Activated T-cell treated with anti-CD3 and anti-CD28 coated beads, Interleukin-2, amount 50 U/mL, for 72 hours (primary cell): Measurements from ENCODE around the gene CELF5. TPM values are rescaled to one million over a fixed set of nuclear protein-coding genes. Genes with fewer than 3 reads are reported as not detected.
"Not testable (repeated sequence)": the region's sequence is repeated elsewhere in the genome, so short reads cannot be mapped to it uniquely, and the experiment has no call there.

Experiments used
- ATAC-seq, 2 donors: fragments of 150-1000 bp; cut with Tn5 transposase; replicated peaks in 1 of 2; 2 replicates each; pipeline ENCODE4 v1.10.0; 2021; ENCODE audit warnings: moderate library complexity in 2 of 2, mild to moderate bottlenecking in 1 of 2
- DNase-seq, 2 donors: peaks; one replicate each; pipeline ENCODE4 v3.0.0; 2021 to 2022; ENCODE audit warnings: mixed read lengths in 1 of 2
- H3K27ac Mint-ChIP-seq: one replicate; pipeline ENCODE4 v1.8.0; 2022; ENCODE audit warnings: mild to moderate bottlenecking, moderate library complexity, mixed read lengths
- H3K27me3 Mint-ChIP-seq: one replicate; pipeline ENCODE4 v1.8.0; 2022; ENCODE audit warnings: low read depth, mixed read lengths
- H3K36me3 Mint-ChIP-seq, 2 donors: one replicate each; pipeline ENCODE4 v1.8.0; 2022; ENCODE audit warnings: mixed read lengths in 2 of 2, mild to moderate bottlenecking in 1 of 2; ENCODE audit not compliant: insufficient read depth in 2 of 2
- H3K4me1 Mint-ChIP-seq: one replicate; pipeline ENCODE4 v1.8.0; 2022; ENCODE audit warnings: low read depth, mixed read lengths
- H3K4me3 Mint-ChIP-seq, 2 donors: one replicate each; pipeline ENCODE4 v1.8.0; 2022; ENCODE audit warnings: mild to moderate bottlenecking in 2 of 2, mixed read lengths in 2 of 2, moderate library complexity in 2 of 2
- H3K9me3 Mint-ChIP-seq, 2 donors: one replicate each; pipeline ENCODE4 v1.8.0; 2022; ENCODE audit warnings: mixed read lengths in 2 of 2
- total RNA-seq, 2 donors: library from RNA; stranded (reverse); gene quantifications; one replicate each; pipeline ENCODE4 v1.2.3, GENCODE V29; 2022

Gene CELF5
- total RNA-seq, 2 donors from 2014 or later, result 0.17 to 0.42 TPM

DNA sequence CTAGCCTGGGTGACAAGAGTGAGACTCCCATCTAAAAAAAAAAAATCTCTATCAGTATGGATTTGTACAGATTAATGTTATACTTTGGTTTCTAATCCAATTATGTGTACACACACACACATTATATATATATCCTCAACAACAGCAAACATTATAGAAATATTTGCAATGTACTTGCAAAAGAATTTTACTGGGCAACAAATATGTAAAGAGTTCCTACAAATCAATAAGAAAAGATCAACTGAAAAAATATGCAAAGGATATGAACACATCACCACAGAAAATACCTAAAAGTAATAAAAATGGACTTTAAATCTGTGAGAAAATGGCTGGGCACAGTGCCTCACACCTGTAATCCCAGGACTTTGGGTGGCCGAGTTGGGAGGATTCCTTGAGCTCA, 101.0 kb downstream of the CELF5 start:
- H3K27ac Mint-ChIP-seq, result no peak overlapping the region
- H3K9me3 Mint-ChIP-seq, result no peaks in the 10 kb centered on the region
- ATAC-seq (no peak), DNase-seq (no peak)
- H3K4me1 Mint-ChIP-seq, result no peaks in the 10 kb centered on the region
- H3K36me3 Mint-ChIP-seq, result no peaks in the 10 kb centered on the region
- H3K4me3 Mint-ChIP-seq, result no peak overlapping the region
- H3K27me3 Mint-ChIP-seq, result peaks cover 17% of the 10 kb centered on the region

DNA sequence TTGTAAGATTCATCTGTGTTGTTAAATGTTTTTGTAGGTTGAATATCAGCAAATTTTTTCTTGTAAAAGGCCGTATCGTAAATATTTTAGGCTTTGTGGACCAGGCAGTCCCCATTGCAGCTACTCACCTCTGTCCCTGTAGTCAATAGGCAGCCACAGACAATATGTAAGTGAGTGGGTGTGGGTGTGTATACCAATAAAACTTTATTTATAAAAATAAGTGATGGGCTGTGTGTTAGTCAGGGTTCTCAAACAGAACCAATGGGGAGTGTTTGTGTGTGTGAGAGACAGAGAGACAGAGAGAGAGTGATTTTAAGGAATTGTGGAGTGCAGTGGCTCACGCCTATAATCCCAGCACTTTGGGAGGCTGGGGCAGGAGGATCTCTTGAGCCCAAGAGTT, 104.3 kb downstream of the CELF5 start:
- no peaks in the 10 kb centered on the region for H3K9me3 Mint-ChIP-seq
- ATAC-seq, result no peak
- no peak for DNase-seq
- no peaks in the 10 kb centered on the region for H3K36me3 Mint-ChIP-seq
- H3K27me3 Mint-ChIP-seq, result no peaks in the 10 kb centered on the region
- no peaks in the 10 kb centered on the region for H3K4me1 Mint-ChIP-seq
- H3K4me3 Mint-ChIP-seq, result no peak overlapping the region
- no peak overlapping the region for H3K27ac Mint-ChIP-seq

DNA sequence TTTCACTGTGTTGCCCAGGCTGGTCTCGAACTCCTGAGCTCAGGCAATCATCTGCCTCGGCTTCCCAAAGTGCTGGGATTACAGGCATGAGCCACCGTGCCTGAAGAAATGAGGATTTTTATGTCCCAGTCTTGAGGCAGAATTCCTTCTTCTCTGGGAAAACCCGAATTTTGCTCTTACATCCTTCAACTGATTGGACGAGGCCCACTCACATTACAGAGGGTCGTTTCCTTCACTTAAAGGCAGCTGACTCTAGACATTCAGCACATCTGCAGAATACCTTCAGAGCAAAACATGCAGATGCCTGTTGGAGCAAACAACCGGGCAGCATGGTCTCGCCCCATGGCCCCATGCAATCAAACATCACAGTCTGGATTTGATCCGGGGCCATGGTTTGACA, 105.6 kb downstream of the CELF5 start:
- no peak for DNase-seq
- Mint-ChIP-seq H3K27ac (no peak overlapping the region), H3K36me3 (no peaks in the 10 kb centered on the region), H3K4me3 (no peak overlapping the region), H3K9me3 (no peaks in the 10 kb centered on the region), H3K27me3 (no peaks in the 10 kb centered on the region), H3K4me1 (no peaks in the 10 kb centered on the region)
- no peak for ATAC-seq

DNA sequence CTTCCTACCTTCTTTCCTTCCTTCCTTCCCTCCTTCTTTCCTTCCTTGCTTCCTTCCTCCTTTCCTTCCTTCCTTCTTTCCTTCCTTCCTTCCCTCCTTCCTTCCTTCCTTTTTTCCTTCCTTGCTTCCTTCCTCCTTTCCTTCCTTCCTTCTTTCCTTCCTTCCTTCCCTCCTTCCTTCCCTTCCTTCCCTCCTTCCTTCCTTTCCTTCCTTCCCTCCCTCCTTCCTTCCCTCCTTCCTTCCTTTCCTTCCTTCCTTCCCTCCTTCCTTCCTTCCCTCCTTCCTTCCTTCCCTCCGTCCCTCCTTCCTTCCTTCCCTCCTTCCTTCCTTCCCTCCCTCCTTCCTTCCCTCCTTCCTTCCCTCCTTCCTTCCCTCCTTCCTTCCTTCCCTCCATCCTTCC, 107.8 kb downstream of the CELF5 start:
- DNase-seq, H3K36me3 Mint-ChIP-seq, ATAC-seq, H3K27me3 Mint-ChIP-seq, H3K9me3 Mint-ChIP-seq, H3K4me1 Mint-ChIP-seq, H3K27ac Mint-ChIP-seq, H3K4me3 Mint-ChIP-seq: not testable (repeated sequence)

DNA sequence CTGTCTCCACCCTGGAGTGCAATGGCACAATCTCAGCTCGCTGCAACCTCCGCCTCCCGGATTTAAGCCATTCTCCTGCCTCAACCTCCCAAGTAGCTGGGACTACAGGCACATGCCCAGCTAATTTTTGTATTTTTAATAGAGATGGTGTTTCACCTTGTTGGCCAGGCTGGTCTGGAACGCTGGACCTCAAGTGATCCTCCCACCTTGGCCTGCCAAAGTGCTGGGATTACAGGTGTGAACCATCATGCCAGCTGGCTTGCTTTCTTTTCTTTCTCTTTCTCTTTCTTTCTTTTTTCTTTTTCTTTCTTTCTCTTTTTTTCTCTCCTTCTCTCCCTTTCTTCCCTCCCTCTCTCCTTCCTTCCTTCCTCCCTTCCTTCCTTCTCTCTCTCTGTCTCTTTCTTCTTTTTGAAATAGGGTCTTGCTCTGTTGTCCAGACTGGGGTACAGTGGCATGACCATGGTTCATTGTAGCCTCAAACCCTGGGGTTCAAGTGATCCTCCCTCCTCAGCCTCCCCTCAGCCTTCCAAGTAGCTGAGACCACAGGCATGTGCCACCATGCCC, 108.6 kb downstream of the CELF5 start:
- H3K4me3 Mint-ChIP-seq, result no peak overlapping the region

DNA sequence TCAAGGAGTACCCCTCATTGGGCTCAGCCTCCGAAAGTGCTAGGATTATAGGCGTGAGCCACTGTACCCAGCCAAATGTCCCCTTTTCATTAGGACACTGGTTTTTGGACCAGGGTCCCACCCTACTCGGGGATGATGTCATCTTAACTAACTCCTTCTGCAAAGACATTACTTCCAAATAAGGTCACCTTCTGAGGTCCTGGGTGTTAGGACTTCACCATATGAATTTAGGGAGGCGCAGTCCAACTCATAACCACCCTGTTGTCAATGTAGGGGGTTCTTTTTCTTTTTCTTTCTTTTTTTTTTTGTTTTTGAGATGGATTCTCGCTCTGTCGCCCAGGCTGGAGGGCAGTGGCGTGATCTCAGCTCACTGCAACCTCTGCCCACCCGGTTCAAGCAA, 109.2 kb downstream of the CELF5 start:
- Mint-ChIP-seq H3K4me3 (no peak overlapping the region), H3K9me3 (no peaks in the 10 kb centered on the region)

More for the DNA sequence above, 108.6 kb downstream of the CELF5 start:
- ATAC-seq (no peak), DNase-seq (no peak)
- no peak overlapping the region for H3K27ac Mint-ChIP-seq
- no peaks in the 10 kb centered on the region for H3K36me3 Mint-ChIP-seq
- no peaks in the 10 kb centered on the region for H3K4me1 Mint-ChIP-seq
- no peaks in the 10 kb centered on the region for H3K9me3 Mint-ChIP-seq
- H3K27me3 Mint-ChIP-seq, result no peaks in the 10 kb centered on the region

DNA sequence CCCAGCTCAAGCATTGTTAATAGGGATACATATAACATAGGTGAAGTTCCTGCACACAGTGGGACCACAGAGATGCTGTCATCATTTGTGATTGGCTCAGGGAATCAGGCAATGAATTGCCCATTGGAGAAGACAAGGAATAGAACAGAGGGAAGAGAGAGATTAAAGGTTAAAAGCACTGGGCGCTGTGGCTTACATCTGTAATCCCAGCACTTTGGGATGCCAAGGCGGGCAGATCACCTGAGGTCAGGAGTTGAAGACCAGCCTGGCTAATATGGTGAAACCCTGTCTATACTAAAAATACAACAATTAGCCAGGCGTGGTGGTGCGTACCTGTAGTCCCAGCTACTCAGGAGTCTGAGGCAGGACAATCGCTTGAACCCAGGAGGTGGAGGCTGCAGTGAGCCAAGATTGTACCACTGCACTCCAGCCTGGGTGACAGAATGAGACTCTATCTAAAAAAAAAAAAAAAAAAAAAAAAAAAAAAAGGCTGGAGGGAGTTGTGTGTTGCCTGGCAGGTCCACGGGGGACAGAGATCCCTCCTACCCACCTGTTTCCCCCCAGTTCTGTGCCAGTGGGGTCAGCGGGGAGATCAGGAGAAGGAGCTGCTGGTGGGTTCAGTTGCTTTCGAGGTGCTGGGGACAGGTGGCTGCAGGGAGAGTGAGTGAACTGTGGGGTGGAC, 110.4 kb downstream of the CELF5 start:
- H3K27me3 Mint-ChIP-seq, H3K27ac Mint-ChIP-seq, H3K4me3 Mint-ChIP-seq, ATAC-seq, H3K9me3 Mint-ChIP-seq, DNase-seq, H3K4me1 Mint-ChIP-seq, H3K36me3 Mint-ChIP-seq: not testable (repeated sequence)

More for the DNA sequence above, 109.2 kb downstream of the CELF5 start:
- ATAC-seq (no peak), DNase-seq (no peak)
- no peaks in the 10 kb centered on the region for H3K36me3 Mint-ChIP-seq
- no peaks in the 10 kb centered on the region for H3K27me3 Mint-ChIP-seq
- H3K4me1 Mint-ChIP-seq, result peaks cover 3% of the 10 kb centered on the region
- H3K27ac Mint-ChIP-seq, result no peak overlapping the region

DNA sequence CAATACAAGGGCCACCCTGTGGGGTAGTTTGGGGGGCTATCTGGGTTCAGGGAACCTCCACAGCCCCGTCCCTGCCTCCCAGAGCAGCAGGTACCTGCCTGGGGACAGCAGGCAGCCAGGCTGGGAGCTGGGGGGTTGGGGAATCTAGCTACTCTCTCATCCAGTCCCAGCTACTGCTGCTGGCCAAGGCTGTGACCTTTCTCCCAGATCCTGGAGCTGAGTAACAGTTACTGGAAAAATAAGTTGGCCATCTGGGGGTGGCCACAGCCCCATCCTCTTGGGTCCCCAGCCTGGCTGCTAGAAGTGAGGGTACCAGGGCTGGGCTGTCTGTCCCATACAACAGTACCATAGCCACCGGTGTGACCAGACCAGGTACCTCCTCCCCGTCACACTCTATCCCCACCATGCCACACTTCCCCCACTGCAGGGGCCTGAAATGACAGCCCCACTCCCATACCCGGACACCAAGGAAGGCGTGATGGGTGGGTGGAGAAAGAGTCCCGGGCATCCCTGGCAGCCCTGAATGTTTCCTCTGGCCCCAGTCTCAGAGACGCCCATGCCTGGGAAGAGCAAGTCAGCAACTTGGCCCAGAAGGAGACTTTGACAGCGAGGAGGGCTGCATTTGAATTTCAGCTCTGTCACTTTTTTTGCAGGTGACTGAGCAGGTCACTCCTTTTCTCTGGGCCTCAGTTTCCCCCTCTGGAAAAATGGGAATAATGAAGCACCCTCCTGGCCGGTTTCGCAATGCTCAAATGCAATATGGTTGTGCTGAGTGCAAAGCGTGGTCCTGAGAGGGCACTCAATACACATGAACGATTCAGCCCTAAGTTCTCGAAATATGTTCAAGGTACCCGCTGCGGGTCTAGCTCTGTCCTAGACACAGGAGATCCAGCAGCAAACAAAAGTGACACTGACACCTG, 111.2 kb downstream of the CELF5 start:
- H3K4me1 Mint-ChIP-seq, result peaks cover 6% of the 10 kb centered on the region
- H3K4me3 Mint-ChIP-seq, result no peak overlapping the region
- no peaks in the 10 kb centered on the region for H3K9me3 Mint-ChIP-seq
- DNase-seq (no peak), ATAC-seq (no peak)
- no peaks in the 10 kb centered on the region for H3K27me3 Mint-ChIP-seq
- no peak overlapping the region for H3K27ac Mint-ChIP-seq
- H3K36me3 Mint-ChIP-seq, result no peaks in the 10 kb centered on the region

DNA sequence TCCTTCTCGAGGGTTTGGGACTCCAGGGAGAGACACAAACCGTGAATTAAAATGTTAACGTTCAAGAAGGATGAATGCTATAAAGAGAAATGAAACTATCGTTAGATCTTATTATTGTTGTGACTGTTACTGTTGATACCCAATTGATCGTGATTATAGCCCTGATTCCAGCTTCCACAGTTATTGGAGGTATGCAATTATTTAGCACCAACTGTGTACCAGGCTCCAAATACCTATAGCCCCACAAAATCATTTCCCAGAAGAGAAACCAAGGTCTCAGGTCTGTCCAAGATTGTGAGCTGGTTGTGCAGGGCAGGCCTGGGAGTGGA, 111.9 kb downstream of the CELF5 start:
- ATAC-seq (no peak), DNase-seq (no peak)
- no peaks in the 10 kb centered on the region for H3K36me3 Mint-ChIP-seq
- H3K27ac Mint-ChIP-seq, result no peak overlapping the region
- no peaks in the 10 kb centered on the region for H3K9me3 Mint-ChIP-seq
- H3K4me3 Mint-ChIP-seq, result no peak overlapping the region
- H3K4me1 Mint-ChIP-seq, result peaks cover 6% of the 10 kb centered on the region
- no peaks in the 10 kb centered on the region for H3K27me3 Mint-ChIP-seq

DNA sequence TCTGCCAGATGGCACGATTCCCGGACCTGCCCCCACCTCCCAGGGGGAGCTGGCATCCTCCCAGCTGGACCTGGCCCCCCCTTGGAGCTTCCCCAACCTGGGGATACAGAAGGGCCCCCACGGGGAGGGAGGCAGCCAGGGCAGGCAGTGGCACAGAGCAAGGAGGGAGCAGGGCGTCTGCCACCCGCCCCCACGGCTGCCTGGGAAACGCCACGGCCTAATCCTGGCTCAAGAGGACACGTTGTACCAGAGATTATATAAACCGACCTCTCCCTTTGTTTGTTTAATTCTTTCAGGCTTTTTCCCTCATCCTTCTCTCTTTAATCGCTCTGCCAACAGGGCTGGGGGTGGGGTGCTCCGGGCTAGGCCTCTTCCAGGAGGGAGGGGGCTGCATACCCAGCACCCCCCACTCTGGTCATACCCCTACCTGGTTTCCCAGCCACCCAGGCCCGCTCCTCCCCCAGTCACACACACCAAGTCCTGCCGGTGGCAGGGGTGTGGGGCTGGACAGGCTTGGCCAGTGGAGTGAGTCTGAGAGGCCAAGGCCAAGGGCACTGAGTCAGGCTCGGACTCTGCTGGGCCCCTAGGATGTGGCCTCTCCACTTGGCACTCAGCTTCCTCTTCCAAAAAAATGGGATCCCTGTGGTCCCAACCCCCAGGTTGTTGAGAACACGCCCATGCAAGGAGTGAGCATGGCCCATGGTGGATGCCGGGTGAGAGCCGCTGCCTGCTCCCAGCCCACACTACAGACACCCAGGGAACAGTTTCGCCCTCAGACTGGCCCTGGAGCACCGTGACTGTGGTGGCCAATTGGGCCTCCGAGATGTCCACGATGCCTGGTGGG, 112.4 kb downstream of the CELF5 start:
- H3K4me3 Mint-ChIP-seq, result no peak overlapping the region
- H3K4me1 Mint-ChIP-seq, result peaks cover 6% of the 10 kb centered on the region
- H3K27ac Mint-ChIP-seq, result no peak overlapping the region
- H3K9me3 Mint-ChIP-seq, result no peaks in the 10 kb centered on the region
- H3K36me3 Mint-ChIP-seq, result no peaks in the 10 kb centered on the region
- no peaks in the 10 kb centered on the region for H3K27me3 Mint-ChIP-seq
- no peak for DNase-seq
- ATAC-seq, result no peak

DNA sequence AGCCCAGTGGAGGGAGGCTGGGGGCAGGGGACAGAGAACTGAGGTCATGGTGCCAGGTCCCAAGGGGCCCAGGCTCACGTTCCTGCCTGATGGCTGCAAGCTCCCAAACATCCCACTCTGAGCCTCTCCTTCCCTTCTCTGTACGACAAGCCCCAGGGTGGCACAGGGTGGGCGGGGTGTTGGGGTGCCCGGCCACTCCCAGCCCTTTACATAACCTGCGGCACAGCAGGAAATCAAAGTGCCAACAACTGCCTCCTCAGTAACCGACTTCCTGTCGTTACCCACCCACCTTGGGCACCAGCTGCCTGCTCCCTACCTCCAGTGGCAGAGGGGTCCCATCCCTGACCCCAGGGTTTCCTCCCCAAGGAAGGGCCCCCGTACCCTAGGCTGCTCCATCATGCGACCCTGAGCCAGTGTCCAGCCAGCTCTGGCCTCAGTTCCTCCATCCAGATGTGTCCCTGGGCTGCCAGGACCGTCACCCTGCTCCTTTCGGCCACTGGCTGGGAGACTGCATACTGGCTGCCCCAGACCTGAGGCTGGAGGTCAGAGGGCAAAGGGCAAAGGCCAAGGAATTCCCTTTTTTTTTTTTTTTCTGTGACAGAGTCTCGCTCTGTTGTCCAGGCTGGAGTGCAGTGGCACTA, 114.2 kb downstream of the CELF5 start:
- DNase-seq (peak; percentile 31 to 38), ATAC-seq (peak; percentile 62 to 82)
- Mint-ChIP-seq H3K27me3 (no peaks in the 10 kb centered on the region), H3K4me3 (peak overlapping the region; percentile 39 to 53), H3K9me3 (no peaks in the 10 kb centered on the region), H3K4me1 (peaks cover 6% of the 10 kb centered on the region), H3K27ac (peak overlapping the region; percentile 83), H3K36me3 (no peaks in the 10 kb centered on the region)

DNA sequence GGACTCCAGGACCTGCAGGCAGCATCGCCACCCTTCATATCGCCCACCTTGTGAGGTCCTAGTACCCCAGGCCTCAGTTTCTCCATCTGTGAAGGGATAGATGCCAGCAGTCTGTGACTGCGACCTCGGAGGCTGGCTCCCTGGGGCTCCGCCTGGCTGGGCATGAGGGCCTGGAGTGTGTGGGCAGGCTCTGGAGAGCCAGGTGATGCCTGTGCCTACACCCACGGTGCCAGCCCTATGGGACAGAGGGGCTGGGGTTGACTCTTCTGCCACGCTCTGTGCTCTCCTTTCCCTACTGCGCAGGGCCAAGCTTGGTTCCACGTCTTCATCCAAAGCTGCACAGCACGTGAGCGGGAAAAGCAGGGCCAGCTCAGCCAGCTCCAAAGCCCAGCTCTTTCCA, 115.9 kb downstream of the CELF5 start:
- no peak for ATAC-seq
- no peak for DNase-seq
- peaks cover 6% of the 10 kb centered on the region for H3K4me1 Mint-ChIP-seq
- no peaks in the 10 kb centered on the region for H3K36me3 Mint-ChIP-seq
- no peaks in the 10 kb centered on the region for H3K9me3 Mint-ChIP-seq
- no peak overlapping the region for H3K4me3 Mint-ChIP-seq
- H3K27ac Mint-ChIP-seq, result no peak overlapping the region
- no peaks in the 10 kb centered on the region for H3K27me3 Mint-ChIP-seq
